Stimulated activated CD4-positive, alpha-beta T cell treated with anti-CD3 and anti-CD28 coated beads, TNF-alpha, amount 100 ng/mL, for 1 hour (primary cell): ENCODE results near the gene GAB4.
"Not testable (repeated sequence)": the region's sequence is repeated elsewhere in the genome, so short reads cannot be mapped to it uniquely, and the experiment has no call there.

ENCODE experiments used
- DNase-seq, 3 donors: peaks; one replicate each; pipeline ENCODE4 v3.0.0-alpha.2; 2020; ENCODE audit warnings: low read depth in 3 of 3, low spot score in 1 of 3

Gene GAB4, protein sequence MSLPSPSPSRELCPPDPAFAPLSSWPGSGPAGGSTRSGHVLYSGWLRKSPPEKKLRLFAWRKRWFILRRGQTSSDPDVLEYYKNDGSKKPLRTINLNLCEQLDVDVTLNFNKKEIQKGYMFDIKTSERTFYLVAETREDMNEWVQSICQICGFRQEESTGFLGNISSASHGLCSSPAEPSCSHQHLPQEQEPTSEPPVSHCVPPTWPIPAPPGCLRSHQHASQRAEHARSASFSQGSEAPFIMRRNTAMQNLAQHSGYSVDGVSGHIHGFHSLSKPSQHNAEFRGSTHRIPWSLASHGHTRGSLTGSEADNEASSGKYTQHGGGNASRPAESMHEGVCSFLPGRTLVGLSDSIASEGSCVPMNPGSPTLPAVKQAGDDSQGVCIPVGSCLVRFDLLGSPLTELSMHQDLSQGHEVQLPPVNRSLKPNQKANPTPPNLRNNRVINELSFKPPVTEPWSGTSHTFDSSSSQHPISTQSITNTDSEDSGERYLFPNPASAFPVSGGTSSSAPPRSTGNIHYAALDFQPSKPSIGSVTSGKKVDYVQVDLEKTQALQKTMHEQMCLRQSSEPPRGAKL

DNA sequence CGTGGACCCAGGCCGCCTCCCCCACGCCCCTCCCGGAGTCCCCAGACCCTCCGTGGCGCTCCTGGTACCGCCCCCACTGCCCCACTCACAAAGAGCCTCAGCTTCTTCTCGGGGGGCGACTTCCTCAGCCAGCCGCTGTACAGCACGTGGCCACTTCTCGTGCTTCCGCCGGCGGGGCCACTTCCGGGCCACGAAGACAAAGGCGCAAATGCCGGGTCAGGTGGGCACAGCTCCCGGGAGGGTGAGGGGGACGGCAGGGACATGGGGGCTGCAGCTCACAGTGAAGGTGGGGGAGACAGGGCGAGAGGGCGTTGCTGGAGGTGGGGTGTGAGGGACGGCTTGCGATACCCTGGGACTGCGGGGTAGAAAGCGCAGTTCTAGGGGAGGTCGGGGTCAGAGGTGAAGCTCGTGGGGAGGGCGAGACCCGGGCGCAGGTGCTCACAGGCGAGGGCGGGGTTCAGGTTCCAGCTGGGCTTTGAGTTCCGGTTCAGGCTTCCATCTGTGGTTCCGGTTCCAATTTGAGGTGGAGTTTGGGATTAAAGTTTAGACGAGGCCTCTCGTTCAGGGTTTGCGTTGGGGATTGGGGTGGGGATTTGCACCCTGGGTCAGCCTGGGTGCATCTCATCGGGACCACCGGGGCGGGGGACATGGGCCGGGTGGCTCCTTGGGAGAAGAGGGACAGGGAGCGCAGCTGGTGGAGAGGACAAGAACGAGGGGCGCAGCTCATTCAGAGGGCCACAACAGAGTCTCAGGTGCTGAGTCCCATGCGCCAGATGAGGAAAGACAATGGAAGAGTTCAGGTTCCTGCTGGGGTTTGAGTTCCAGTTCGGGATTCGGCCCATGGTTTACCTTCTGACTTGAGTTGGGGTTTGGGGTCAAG lies at the start of gene GAB4:
Gene GAB4 (minus strand): TSS at position 371 of the 880 bp plus-strand sequence. CDS start 108 bp downstream, at position 263.
- DNase-seq, result no peak

DNA sequence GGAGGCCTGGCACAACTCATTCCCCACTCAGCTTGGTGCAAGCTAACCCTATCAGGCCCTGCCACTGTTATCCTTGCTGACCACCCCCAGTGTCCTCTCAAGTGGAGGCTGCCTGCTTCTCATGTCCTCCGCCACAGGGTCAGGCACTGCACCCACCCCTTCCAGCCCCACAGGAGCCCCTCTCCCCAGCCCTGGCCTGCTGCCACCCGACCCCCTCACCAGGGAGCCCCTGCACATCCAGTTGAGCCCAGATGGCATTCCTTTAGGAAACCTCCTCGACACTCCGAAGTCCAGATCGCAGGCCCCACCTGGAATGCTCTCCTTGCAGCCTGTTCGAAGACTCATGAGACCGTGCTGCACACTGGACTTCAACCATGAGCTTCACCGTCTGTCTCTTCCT lies 48.8 kb upstream of the GAB4 start:
- no peak for DNase-seq

DNA sequence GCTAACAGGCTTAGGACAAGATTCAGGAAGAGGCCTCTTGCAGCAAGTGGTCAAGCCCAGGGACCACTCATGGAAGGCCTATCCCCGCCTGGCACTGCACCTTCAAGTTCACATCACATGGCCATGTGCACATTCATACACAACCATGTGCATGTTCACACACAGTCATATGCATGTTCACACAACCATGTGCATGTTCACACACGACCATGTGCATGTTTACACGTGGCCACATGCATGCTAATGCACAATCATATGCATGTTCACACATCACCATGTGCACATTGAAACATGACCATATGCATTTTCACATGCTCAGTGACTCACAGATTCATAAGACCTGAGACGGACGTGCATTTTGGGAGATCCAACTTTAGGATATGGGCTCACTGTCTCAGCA lies 48.0 kb upstream of the GAB4 start:
- no peak for DNase-seq

DNA sequence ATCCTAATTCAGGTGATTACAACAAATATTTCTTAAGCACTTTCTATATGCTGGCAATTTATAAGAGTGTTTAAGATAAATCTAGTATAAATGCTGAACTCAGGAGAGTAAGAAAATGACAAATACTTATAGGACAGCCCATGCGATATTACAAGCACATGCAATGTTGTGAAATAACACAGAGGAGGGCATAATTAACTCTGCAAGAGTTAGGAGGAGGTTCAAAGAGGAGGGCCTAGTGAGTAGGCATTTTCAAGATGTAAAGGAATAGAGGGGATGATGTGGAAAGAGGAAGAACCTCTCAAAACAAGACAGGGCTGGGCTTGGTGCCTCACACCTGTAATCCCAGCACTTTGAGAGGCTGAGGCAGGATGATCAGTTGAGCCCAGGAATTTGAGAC lies 39.6 kb upstream of the GAB4 start:
- no peak for DNase-seq

DNA sequence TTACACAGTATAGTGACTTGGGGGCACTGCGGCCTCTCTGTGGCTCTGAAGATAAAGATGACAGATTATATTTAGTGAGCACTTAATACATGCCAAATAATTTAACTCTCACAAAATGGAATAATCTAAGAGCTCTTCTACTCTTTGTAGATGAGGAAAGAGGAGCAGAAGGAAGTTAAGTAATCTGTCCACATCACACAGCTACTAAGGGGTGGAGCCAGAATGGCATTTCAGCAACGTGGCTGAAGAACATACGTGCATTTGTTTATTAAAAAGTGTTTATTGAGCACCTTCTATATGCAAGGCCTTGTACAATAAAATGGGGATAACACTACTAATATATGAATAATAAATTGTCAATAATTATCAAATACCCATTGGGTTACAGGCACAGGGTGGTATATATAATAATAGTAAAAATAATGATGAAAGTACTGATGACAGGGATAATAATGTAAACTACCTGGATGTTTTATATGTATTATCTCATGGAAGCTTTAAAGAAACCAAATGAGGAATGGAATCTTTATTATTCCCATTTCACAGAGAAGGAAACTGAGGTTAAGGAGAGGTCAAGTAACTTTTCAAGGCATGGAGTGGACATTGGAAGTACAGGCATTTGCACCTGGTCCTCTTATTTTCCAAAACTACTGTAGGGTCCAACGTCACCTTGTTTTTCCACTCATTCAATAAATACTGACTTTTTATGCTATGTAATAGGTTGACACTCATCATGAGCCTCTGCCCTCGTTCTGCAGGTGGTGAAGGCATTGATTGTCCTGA lies 38.7 kb upstream of the GAB4 start:
- no peak for DNase-seq

DNA sequence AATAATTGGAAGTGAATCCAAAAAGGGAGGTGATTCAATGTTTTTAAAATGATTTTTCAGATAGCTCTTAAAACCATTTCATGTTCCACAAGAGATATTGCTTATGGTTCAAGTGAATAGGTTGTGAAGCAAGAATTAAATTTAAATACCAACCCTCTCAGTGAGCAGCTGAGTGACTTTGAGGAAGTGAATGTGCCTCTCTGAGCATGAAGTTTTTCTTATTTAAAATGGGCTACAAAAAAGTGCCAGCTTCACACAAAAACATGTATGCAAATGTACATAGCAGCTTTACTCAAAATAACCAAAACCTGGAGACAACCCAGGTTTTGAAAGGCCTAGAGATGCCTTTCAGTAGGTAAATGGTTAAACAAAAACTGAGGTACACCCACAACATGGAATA lies 35.5 kb upstream of the GAB4 start:
- DNase-seq, result no peak

GRCh38 chr22:17036842-17037711 lies 29.1 kb upstream of the GAB4 start:
- not testable (repeated sequence) for DNase-seq

DNA sequence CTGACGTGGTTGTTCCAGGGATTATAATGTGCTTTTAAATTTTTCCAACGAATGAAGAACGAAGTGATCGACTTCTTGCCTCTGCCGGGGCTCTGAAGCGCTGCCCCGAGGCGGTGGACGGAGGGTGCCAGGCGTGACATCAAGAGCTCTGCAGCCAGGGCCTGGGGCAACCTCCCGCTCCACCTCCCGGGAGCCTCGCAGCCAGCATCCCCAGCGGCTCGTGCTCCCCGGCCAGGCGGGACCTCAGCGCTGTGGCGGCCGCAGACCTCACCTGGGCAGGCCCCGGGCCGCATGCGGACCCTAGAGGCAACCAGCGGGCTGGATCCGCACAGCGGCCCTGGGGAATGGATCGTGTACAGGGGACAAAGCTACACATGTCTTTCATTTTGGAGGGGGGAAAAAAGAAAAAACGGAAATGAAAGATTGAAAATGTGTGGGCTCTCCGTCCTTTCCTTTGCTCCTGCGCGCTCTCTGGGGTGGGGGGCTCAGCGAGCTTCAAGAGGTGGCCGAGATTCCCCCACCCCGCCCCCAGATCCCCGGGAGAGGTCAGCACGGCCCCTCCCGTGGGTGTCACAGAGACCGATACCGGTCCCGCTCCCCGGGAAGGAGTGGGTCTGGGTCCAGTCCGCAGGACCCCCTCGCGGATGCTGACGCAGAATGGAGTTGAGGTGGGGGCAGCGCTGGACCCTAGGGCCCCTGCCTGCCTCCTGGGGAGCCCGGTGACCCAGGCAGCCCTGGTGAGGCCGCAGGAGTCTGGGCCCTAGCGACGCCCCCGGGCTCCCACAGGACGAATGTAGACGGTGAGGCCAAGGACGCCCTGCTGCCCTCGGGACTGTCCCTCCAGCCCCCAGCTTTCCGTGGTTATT lies 28.2 kb upstream of the GAB4 start:
- not testable (repeated sequence) for DNase-seq

- no peak for DNase-seq
Observed at GRCh38 chr22:17035246-17035645, 27.2 kb upstream of the GAB4 start.

DNA sequence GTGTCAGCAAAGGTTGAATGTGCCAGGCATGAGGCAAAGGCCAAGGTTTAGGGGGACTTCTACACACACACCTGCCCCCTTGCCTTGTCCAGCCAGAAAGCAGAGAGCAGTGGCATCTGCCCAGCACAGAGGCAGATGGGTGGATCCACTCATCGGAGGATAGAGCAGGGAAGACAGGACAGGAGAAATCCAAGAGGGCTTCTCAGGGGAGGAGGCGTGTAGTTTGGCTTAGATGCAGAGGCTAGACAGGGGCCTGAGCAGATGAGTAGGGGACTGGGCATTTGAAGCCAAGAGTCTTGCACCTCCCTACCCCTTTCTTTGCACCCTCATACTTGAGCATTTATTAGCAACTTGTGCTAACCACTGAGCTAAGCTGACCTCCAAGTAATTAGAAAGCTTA lies 26.5 kb upstream of the GAB4 start:
- not testable (repeated sequence) for DNase-seq

- not testable (repeated sequence) for DNase-seq
Observed at GRCh38 chr22:17032277-17032676, 24.3 kb upstream of the GAB4 start.

- not testable (repeated sequence) for DNase-seq
Observed at GRCh38 chr22:17024380-17024779, 16.4 kb upstream of the GAB4 start.

DNA sequence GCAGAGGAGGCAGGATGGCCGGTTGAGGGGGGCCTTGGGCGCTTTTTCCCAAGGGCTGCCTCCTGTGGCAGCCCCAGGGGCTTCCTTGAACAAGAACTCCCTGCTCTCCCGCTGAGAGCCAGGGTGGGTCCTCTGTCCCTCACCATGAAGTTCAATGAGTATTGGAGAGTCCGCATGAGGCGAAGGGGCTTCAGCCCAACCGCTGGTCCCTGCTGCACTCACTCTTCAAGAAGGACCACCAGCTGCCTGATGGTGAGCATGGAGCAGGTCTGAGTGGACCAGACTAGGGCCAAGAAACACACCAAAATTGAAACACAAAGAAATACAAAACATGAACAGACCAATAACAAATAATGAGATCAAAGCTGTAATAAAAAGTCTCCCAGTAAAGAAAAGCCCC lies 7.5 kb upstream of the GAB4 start:
- DNase-seq, result not testable (repeated sequence)

GRCh38 chr22:17014101-17014440 lies 6.0 kb upstream of the GAB4 start:
- DNase-seq, result not testable (repeated sequence)

DNA sequence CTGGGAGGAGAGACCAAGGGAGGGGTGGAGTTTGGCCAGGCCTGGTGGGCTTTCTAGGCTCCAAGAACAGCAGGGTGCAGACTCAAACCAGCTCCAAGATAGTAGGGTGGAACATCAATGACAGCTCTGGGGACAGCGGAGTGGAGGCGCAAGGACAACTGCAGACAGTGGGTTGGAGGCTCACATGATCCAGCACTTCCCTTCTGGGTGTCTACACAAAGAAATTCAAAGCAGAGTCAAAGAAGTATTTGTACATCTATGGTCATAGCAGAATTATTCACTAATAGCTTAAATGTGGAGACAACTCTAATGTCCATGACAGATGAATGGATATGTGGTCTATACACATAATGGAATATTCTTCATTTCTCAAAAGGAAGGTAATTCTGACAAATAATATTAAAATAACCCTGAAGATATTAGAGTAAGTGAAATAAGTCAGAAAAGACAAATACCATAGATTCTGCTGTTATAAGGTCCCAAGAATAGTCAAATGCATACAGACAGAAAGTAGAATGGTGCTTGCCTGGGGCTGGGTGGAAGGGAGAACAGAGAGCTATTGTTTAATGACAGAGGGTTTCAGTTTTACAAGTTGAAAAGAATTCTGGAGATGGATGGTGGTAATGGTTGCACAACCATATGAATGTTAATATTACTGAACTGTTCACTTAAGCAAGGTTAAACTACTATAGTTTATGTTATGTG lies 5.5 kb upstream of the GAB4 start:
- DNase-seq, result no peak

DNA sequence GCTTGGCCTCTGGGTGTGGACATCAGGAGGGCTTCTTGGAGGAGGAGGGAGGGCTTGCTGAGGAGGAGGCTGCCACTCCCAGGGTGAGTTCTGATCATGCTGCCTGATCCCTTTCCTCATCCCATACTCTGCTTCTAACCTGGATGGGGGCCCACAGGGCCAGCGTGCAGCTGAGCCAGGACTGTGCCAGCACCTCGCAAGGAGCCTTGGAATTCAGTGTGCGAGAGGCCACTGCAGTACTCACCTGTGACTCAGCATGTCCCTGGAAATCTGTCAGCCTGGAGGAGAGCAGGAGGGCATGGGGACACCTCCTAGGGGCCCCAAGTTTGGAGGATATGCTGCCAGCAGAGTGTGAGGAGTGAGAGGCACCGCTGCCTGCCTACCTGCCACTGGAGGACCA lies 4.2 kb upstream of the GAB4 start:
- DNase-seq, result no peak

GRCh38 chr22:17009640-17010291 lies 1.7 kb upstream of the GAB4 start:
- DNase-seq, result no peak

GRCh38 chr22:17007257-17007656 lies 765 bp downstream of the GAB4 start:
- DNase-seq, result no peak
